ENCODE data around the gene MSLN.

Gene MSLN

DNA sequence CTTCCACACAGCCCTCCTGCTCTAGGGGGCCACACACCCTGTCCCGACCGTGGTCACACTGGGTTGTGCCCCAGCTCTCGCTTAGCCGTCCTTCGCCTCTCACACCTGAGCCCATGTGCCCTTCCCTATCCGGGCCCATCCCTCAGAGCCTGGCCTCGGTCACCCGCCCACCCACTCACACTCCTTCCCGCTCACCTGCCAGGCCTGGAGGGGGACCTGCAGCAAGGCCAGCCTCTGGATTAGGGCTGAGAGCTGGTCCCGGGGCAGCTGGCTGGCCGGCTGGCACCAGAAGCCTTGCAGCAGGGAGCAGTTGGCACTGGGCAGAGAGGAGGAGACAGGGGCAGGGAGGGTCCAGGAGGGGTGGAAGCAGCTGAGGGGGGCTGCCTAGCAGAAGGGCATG is 17.9 kb downstream of the MSLN start:
- DNase-seq = no peak

DNA sequence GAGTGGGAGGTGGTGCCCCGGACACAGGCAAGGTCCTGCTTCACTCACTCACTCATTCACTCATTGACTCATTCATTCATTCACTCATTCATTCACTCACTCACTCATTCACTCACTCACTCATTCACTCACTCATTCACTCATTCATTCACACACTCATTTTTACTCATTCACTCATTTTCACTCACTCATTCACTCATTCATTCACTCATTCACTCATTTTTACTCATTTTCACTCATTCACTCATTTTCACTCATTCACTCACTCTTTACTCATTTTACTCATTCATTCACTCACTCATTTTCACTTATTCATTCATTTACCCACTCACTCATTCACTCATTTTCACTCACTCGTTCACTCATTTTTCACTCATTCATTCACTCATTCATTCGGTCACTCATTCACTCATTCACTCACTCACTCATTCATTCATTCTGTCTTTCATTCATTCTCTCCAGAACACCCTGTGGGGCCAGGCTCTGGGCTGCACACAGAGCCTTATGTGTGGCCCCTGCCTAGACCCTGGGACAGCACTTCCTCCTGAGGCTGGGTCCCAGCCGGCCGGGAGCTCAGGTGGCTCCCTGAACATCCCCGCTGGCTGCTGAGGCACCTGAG is 18.5 kb downstream of the MSLN start:
- no peak for DNase-seq

- no peak for DNase-seq
Observed at GRCh38 chr16:779561-779960, 19.0 kb downstream of the MSLN start.

DNA sequence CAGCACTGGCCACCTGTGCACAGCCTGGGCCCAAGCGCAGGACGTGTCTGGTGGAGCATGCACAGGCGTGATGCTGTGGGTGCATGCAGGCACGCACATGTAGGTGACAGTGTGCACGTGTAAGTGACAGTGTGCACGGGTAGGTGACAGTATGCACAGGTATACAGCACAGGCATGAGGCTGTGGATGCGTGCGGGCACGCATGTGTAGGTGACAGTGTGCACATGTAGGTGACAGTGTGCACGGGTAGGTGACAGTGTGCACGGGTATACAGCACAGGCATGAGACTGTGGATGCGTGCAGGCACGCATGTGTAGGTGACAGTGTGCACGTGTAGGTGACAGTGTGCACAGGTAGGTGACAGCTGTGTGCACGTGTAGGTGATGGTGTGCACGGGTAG is 19.8 kb downstream of the MSLN start:
- no peak for DNase-seq

- DNase-seq = no peak
Observed at GRCh38 chr16:781346-782010, 20.9 kb downstream of the MSLN start.

GRCh38 chr16:782258-782657 is 21.7 kb downstream of the MSLN start:
- no peak for DNase-seq

DNA sequence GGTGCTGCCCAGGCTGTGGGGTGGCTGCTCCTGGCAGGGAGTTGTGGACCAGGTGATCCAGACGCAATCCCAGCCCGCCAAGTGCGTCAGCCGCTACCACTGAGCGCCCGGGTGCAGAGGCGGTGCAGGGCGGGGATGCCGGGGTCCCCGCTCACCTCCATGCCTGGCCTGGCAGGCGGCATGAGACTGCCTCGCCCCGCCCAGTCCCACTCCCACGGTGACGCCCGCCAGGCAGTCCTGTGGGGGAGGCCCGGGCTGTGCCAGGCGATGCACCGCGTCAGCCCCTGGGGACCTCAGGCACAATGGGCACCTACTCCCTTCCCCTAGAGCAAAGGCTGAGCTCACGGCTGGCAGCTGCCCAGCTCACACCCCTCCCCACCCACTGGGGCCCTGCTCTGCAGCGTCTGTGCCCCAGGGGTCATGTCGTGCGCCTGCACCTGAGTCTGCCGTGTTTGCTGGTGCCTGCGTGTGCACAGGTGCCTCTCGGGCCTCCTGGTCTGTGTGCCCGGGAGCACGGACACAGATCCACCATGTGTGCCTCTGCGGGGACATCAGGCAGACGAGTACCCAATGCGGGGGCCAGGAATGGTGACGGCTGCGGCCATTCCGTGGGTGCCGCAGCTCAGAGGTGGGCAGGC is 22.4 kb downstream of the MSLN start:
- DNase-seq = peak; percentile 77

- no peak for DNase-seq
Observed at GRCh38 chr16:783404-784161, 23.0 kb downstream of the MSLN start.

GRCh38 chr16:784431-784830 is 23.9 kb downstream of the MSLN start:
- DNase-seq = no peak

DNA sequence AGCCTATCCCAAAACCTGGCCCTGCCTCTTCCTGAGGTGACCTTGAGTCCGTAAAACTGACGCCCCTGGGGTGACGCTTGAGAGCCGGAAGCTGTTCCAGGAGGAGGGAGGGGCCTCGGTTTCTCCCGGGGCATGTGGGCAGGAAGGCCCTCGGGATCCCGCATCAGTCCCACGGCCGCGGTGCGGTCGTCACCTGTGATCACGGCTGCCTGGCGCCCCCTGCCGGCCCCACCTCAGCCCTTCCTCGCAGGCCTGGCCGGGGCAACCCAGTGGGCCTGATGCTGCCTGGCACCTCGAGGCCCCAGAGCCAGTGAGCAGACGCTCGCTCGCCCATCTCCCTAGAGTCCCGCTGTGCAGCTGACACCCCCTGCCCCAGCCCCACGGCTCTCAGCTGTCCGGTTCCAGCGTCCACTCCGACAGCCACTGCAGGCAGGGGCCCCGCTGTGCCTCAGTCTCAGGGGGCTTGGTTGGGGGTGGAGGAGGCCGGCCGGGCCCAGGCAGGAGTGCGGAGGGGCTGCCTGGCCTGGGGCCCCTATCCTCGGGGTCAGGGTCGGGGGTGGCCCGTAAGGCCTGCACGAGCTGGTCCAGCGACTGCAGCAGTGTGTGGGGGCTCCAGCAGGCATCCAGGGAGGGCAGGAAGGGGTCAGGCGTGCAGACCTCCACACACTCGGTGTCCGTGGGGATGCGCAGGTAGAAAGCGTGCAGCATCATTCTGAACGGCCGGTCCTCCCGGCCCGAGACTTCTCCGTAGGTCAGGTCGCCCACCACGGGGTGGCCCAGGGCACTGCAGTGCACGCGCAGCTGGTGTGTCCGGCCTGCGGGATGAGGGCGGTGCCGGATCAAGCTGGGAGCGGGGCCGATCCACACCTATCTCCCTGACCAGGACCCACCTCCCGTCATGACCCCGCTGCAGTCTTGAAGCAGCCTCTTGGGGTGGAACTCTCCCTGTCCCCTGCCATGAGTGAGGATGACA is 25.3 kb downstream of the MSLN start:
- no peak for DNase-seq

DNA sequence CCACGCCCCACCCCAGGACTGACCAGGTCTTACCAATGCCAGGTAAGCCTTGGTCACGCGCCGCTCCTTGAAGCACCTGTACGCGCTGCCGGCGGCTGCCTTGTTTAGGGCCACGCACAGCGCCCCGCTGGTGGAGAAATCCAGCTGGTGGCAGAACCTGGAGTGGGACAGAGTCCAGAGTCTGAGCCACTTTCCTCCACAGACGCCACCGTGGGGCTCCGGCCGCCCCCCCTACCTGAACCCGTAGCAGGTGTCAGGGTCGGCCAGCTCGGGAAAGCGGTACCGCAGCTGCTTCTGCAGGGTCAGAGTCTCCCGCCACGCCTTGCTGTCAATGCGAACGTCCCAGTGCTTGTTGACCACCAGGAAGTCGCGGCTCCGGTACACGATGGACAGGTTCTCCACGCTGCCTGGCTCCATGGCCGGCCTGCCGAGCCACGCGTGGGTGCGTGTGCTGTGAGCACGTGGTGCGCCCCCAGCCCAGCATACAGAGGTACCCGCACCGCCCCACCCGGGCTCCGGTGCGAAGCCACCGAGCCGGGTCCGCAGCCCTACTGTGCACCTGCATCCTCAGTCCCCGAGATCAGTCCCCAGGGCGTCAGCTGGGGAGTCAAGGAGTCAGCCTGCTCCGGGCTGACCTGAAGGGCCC is 26.9 kb downstream of the MSLN start:
- DNase-seq = no peak

DNA sequence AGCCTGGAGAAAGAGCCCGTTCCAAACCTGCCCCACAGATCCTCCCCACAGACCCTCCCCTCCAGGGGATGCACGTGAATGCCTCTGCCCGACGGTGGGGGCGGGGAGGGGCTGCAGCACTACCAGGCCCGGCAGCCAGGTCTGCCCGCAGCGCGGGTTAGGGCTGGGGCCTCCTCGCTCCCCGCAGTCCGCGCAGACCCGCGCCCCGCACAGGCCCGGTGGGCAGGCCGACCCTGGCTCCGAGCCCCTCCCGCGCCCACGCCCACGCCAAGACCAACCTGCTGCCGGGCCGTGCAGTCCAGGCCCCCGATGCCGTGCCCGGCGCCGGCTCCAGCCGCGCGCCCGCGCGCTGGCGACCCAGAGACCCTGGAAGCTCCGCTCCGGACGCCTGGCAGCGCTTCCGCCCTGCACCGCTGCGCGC is 27.5 kb downstream of the MSLN start, which contains the start of gene RPUSD1:
RPUSD1 (minus strand) TSS at position 404 of the 421 bp plus-strand sequence. CDS start 644 bp downstream, outside the sequence.
- DNase-seq = no peak

- DNase-seq = peak; percentile 93
Observed at GRCh38 chr16:788399-789126, 28.0 kb downstream of the MSLN start, which contains the start of gene CHTF18. Gene CHTF18 (plus strand): TSS chr16:788620. CDS start chr16:788685, 65 bp downstream.

DNA sequence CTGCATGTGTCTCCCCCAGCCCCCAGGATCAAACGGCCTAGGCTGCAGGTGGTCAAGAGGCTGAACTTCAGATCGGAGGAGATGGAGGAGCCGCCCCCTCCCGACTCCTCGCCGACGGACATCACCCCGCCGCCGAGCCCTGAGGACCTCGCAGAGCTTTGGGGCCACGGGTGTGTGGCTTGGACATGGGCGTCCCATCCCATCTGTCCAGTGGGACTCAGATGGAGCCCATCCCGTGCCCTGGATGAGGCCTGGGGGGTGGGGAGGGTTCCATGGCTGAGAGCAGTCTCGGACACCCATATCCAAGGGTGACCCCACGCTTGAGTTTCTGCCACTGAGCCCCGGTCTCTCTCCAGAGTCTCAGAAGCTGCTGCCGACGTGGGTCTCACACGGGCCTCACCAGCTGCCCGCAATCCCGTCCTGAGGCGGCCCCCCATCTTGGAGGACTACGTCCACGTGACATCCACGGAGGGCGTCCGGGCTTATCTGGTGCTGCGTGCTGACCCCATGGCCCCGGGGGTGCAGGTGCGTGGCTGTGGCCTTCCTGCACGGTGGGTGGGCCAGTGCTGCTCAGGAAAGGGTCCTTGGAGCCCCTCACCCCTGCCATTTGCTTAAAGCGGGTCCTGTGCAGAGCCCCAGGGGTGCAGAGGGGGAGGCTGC is 28.8 kb downstream of the MSLN start:
- no peak for DNase-seq

DNA sequence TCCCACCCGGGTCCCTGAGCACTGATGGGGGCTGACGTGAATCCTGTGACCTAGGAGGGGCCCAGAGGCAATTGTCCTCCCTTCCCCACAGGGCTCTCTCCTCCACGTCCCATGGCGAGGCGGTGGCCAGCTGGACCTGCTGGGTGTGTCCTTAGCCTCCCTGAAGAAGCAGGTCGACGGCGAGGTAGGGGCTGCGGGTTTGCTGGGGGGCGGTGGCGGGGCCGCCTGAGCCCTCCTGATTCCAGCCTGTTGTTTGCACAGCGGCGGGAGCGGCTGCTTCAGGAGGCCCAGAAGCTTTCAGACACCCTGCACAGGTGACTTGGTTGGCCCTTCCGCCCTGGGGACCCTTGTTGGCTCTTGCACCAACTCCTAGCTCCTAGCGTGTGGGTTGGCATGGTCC is 29.6 kb downstream of the MSLN start:
- DNase-seq = no peak

GRCh38 chr16:791131-791530 is 30.6 kb downstream of the MSLN start:
- DNase-seq = no peak

- no peak for DNase-seq
Observed at GRCh38 chr16:792221-792995, 31.9 kb downstream of the MSLN start.

- no peak for DNase-seq
Observed at GRCh38 chr16:793414-793813, 32.9 kb downstream of the MSLN start.

- DNase-seq = no peak
Observed at GRCh38 chr16:794091-794822, 33.7 kb downstream of the MSLN start.

Data from NCI-H2171 (cell line).